ENCODE data around the gene AAMDC.

- no peak for TF ChIP-seq POLR2A (IDR thresholded peaks at IDR 0.05; ENCODE audit: low read depth, low read length)
- no peak for TF ChIP-seq REST (IDR thresholded peaks at IDR 0.05; ENCODE audit: low read depth, low read length)
- TF ChIP-seq CBFB (IDR thresholded peaks at IDR 0.05; ENCODE audit: low read depth), result no peak
- TF ChIP-seq CTCF (IDR thresholded peaks at IDR 0.05 in 2 of 3, conservative IDR thresholded peaks at IDR 0.05 in 1 of 3; ENCODE audit: control insufficient read depth in 2 of 3, extremely low read depth in 1 of 3, insufficient read depth in 1 of 3, low read depth in 3 of 3, low read length in 3 of 3), result no peak
- TF ChIP-seq BHLHE40 (IDR thresholded peaks at IDR 0.05; ENCODE audit: borderline replicate concordance in 1 of 2, low read depth in 2 of 2, low read length in 1 of 2), result no peak
These were observed 87.9 kb downstream of the AAMDC start for GRCh38 chr11:77908835-77909234.
